CD4-positive, alpha-beta memory T cell (primary cell): ENCODE results near the gene SLC7A14. TPM values are rescaled to one million over a fixed set of nuclear protein-coding genes. Genes with fewer than 3 reads are reported as not detected.

ENCODE experiments used
- CTCF ChIA-PET: fragments of 350-600 bp; sonication (Branson Sonifier 250); formaldehyde crosslinking; loops from one replicate; lab custom pipeline; 2021; ENCODE audit warnings: inconsistent platforms; ENCODE audit not compliant: partially characterized antibody; lab: Charles Lee
- POLR2A ChIA-PET: fragments of 350-600 bp; sonication (Branson Sonifier 250); formaldehyde crosslinking; loops from one replicate; lab custom pipeline; 2021; ENCODE audit not compliant: partially characterized antibody; lab: Charles Lee
- DNase-seq, 5 donors: peaks; one replicate each; pipeline versions ENCODE4 v3.0.0 to v3.0.0-alpha.2; 2020 to 2022; ENCODE audit warnings: mixed read lengths in 1 of 5
- H3K27ac ChIP-seq: one replicate; pipeline ENCODE4 v1.7.0; 2013; ENCODE audit warnings: low read depth, low read length
- H3K27me3 ChIP-seq: 2 replicates; pipeline ENCODE4 v1.7.0; 2013; ENCODE audit warnings: mild to moderate bottlenecking, low read length, moderate library complexity; ENCODE audit not compliant: insufficient read depth
- H3K36me3 ChIP-seq: 2 replicates; pipeline ENCODE4 v1.7.0; 2013; ENCODE audit warnings: mild to moderate bottlenecking, low read length, moderate library complexity; ENCODE audit not compliant: insufficient read depth
- H3K4me1 ChIP-seq: 2 replicates; pipeline ENCODE4 v1.7.0; 2013; ENCODE audit warnings: mild to moderate bottlenecking, low read length, moderate library complexity; ENCODE audit not compliant: insufficient read depth
- H3K4me3 ChIP-seq, 2 donors: one replicate each; pipeline ENCODE4 v1.7.0; 2013; ENCODE audit warnings: low read length in 2 of 2, mild to moderate bottlenecking in 1 of 2
- H3K9me3 ChIP-seq, 2 donors: one replicate each; pipeline ENCODE4 v1.7.0; 2013; ENCODE audit warnings: low read length in 2 of 2, control low read depth in 1 of 2; ENCODE audit not compliant: control insufficient read depth in 1 of 2
- H3K27ac Mint-ChIP-seq, 7 donors: one replicate each; pipeline ENCODE4 v1.8.0; 2020 to 2021; ENCODE audit warnings: mixed read lengths in 7 of 7, mild to moderate bottlenecking in 6 of 7, inconsistent platforms in 3 of 7, moderate library complexity in 3 of 7
- H3K27me3 Mint-ChIP-seq, 2 donors: one replicate each; pipeline ENCODE4 v1.8.0; 2020 to 2021; ENCODE audit warnings: mixed read lengths in 2 of 2
- H3K36me3 Mint-ChIP-seq, 2 donors: one replicate each; pipeline ENCODE4 v1.8.0; 2020 to 2021; ENCODE audit warnings: mixed read lengths in 2 of 2, inconsistent platforms in 1 of 2, mild to moderate bottlenecking in 1 of 2
- H3K4me1 Mint-ChIP-seq, 4 donors: one replicate each; pipeline ENCODE4 v1.8.0; 2020 to 2021; ENCODE audit warnings: mixed read lengths in 4 of 4, mild to moderate bottlenecking in 1 of 4
- H3K4me3 Mint-ChIP-seq, 8 donors: one replicate each; pipeline ENCODE4 v1.8.0; 2020 to 2021; ENCODE audit warnings: mixed read lengths in 8 of 8, mild to moderate bottlenecking in 7 of 8, moderate library complexity in 6 of 8, inconsistent platforms in 3 of 8
- H3K9me3 Mint-ChIP-seq, 8 donors: one replicate each; pipeline ENCODE4 v1.8.0; 2020 to 2021; ENCODE audit warnings: mixed read lengths in 8 of 8, mild to moderate bottlenecking in 5 of 8, inconsistent platforms in 3 of 8, moderate library complexity in 1 of 8
- intact Hi-C: fragments of 100-400 bp; cut with micrococcal nuclease; formaldehyde crosslinking; loops from one replicate; pipeline ENCODE4 v1.15.1; 2023
- polyA plus RNA-seq, 2 donors: library from polyadenylated mRNA; unstranded; fragments of 300-500 nt; fragmentation: Illumina TruSeq; gene quantifications; one replicate each; pipeline ENCODE4 v1.2.3, GENCODE V29; 2021
- total RNA-seq, 2 experiments: library from RNA; stranded (reverse); gene quantifications; one replicate each; pipeline ENCODE4 v1.2.3, GENCODE V29; 2021

SLC7A14 gene
- total and polyA plus RNA-seq, 4 experiments from 2014 or later, result not detected

DNA sequence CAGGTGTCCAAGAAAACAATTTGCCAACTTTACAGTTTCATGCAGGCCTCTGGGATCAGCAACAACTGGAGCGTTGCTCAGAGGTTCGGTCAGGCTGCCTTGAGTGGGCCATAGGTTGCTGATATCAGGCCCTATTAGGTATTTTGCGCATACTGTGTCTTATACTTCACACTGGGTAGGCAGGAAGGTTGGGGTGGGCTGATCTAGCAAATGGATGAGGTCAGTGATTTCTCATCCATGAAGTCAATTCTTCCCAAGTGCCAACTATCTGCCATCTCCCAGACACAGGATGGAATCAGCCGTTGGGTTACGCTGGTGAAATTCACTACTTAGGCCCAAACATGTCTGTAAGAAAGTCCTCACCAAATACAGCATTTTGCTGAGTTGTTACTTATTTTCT, 77.6 kb downstream of the SLC7A14 start:
- no peak for DNase-seq
- peaks cover 8 to 16% of the 10 kb centered on the region in 2 donors for H3K27me3 Mint-ChIP-seq
- intact Hi-C loops, result no loop called here
- Histone ChIP-seq H3K36me3 (no peaks in the 10 kb centered on the region), H3K9me3 (no peaks in the 10 kb centered on the region), H3K4me3 (no peak overlapping the region), H3K27me3 (no peaks in the 10 kb centered on the region), H3K27ac (no peak overlapping the region), H3K4me1 (no peaks in the 10 kb centered on the region)
- H3K4me3 Mint-ChIP-seq, result no peak overlapping the region
- ChIA-PET CTCF (interaction anchor here (1.1 to 1.3 kb wide), 2 partner anchors 9 to 12 kb away, joined by 3 to 7 read pairs; no protein-coding TSS in a partner anchor), POLR2A (no interaction called here)
- H3K27ac Mint-ChIP-seq, result no peak overlapping the region
- H3K4me1 Mint-ChIP-seq, result no peaks in the 10 kb centered on the region
- no peaks in the 10 kb centered on the region for H3K9me3 Mint-ChIP-seq
- no peaks in the 10 kb centered on the region for H3K36me3 Mint-ChIP-seq

- ChIA-PET CTCF (interaction anchor here (1.0 to 1.1 kb wide), 2 partner anchors 10 to 96 kb away, joined by 3 to 7 read pairs; no protein-coding TSS in a partner anchor), POLR2A (no interaction called here)
- Histone ChIP-seq H3K4me1 (no peaks in the 10 kb centered on the region), H3K4me3 (no peak overlapping the region), H3K9me3 (no peaks in the 10 kb centered on the region), H3K36me3 (no peaks in the 10 kb centered on the region), H3K27me3 (no peaks in the 10 kb centered on the region), H3K27ac (no peak overlapping the region)
- no peaks in the 10 kb centered on the region for H3K9me3 Mint-ChIP-seq
- H3K27me3 Mint-ChIP-seq, result peaks cover 8 to 14% of the 10 kb centered on the region in 2 donors
- H3K36me3 Mint-ChIP-seq, result no peaks in the 10 kb centered on the region
- DNase-seq, result no peak
- H3K4me1 Mint-ChIP-seq, result no peaks in the 10 kb centered on the region
- H3K27ac Mint-ChIP-seq, result no peak overlapping the region
- intact Hi-C loops, result no loop called here
- H3K4me3 Mint-ChIP-seq, result no peak overlapping the region
Observed at GRCh38 chr3:170507063-170507462, 78.8 kb downstream of the SLC7A14 start.

- no peak for DNase-seq
- peaks cover 8 to 14% of the 10 kb centered on the region in 2 donors for H3K27me3 Mint-ChIP-seq
- H3K27ac Mint-ChIP-seq, result no peak overlapping the region
- no peaks in the 10 kb centered on the region for H3K9me3 Mint-ChIP-seq
- Histone ChIP-seq H3K36me3 (no peaks in the 10 kb centered on the region), H3K27ac (no peak overlapping the region), H3K27me3 (no peaks in the 10 kb centered on the region), H3K4me1 (no peaks in the 10 kb centered on the region), H3K4me3 (no peak overlapping the region), H3K9me3 (no peaks in the 10 kb centered on the region)
- ChIA-PET POLR2A (no interaction called here), CTCF (no interaction called here)
- H3K4me3 Mint-ChIP-seq, result no peak overlapping the region
- H3K4me1 Mint-ChIP-seq, result no peaks in the 10 kb centered on the region
- H3K36me3 Mint-ChIP-seq, result no peaks in the 10 kb centered on the region
- intact Hi-C loops, result no loop called here
Observed at GRCh38 chr3:170506556-170506955, 79.3 kb downstream of the SLC7A14 start.

DNA sequence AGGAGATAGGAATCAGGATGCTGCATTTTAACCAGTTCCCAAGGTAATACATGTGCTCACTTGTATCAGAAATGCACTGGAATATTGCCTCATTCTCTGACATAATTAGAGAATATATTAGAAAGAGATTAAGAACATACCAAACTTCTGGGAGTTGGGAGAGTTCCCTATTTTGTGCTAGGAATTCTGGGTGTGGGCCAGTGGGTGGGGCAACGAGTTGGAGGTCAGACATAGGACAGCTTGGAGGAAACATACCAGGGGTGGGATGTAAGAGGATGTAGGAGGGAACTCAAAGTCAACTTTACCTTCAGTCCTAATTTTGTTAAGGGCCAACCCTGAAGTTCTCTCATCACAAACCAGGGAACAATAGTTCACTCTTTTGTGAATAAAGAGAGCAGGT, 83.6 kb downstream of the SLC7A14 start:
- H3K27ac ChIP-seq, result no peak overlapping the region
- no peaks in the 10 kb centered on the region for H3K36me3 Mint-ChIP-seq
- H3K27me3 Mint-ChIP-seq, result peaks cover 3 to 9% of the 10 kb centered on the region in 2 donors
- H3K27ac Mint-ChIP-seq, result no peak overlapping the region
- no peaks in the 10 kb centered on the region for H3K27me3 ChIP-seq
- no peaks in the 10 kb centered on the region for H3K9me3 ChIP-seq
- no peaks in the 10 kb centered on the region for H3K9me3 Mint-ChIP-seq
- no peaks in the 10 kb centered on the region for H3K4me1 ChIP-seq
- no peaks in the 10 kb centered on the region for H3K36me3 ChIP-seq
- CTCF ChIA-PET, result no interaction called here
- no peak overlapping the region for H3K4me3 ChIP-seq
- H3K4me3 Mint-ChIP-seq, result no peak overlapping the region
- DNase-seq, result no peak
- POLR2A ChIA-PET, result no interaction called here
- no peaks in the 10 kb centered on the region for H3K4me1 Mint-ChIP-seq
- intact Hi-C loops, result no loop called here

DNA sequence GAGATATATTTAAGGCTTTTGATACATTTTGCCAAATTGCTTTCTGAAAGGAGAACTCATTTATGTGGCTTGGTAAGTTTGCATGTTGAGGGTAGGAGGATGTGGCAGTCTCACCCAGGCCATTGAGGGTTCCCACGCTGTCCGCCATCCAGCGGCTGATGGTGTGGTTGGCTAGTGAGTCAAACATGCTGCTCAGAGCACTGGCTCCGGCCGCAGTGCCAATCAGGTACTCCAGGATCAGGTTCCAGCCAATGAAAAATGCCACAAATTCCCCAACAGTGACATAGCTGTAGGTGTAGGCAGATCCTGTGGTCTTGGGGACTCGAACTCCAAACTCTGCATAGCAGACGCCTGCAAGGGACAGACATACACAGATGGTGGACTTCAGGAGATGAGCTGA, 84.9 kb downstream of the SLC7A14 start:
- Mint-ChIP-seq H3K27me3 (peaks cover 0 to 4% of the 10 kb centered on the region in 2 donors), H3K4me1 (no peaks in the 10 kb centered on the region), H3K4me3 (no peak overlapping the region), H3K36me3 (no peaks in the 10 kb centered on the region), H3K9me3 (no peaks in the 10 kb centered on the region), H3K27ac (no peak overlapping the region)
- intact Hi-C loops, result no loop called here
- no peak for DNase-seq
- H3K36me3 ChIP-seq, result no peaks in the 10 kb centered on the region
- no peak overlapping the region for H3K27ac ChIP-seq
- H3K4me1 ChIP-seq, result no peaks in the 10 kb centered on the region
- H3K27me3 ChIP-seq, result no peaks in the 10 kb centered on the region
- no peaks in the 10 kb centered on the region for H3K9me3 ChIP-seq
- ChIA-PET CTCF (no interaction called here), POLR2A (no interaction called here)
- H3K4me3 ChIP-seq, result no peak overlapping the region

GRCh38 chr3:170500462-170500861, 85.4 kb downstream of the SLC7A14 start:
- Histone ChIP-seq H3K36me3 (no peaks in the 10 kb centered on the region), H3K27me3 (no peaks in the 10 kb centered on the region), H3K4me3 (no peak overlapping the region), H3K4me1 (no peaks in the 10 kb centered on the region), H3K27ac (no peak overlapping the region), H3K9me3 (no peaks in the 10 kb centered on the region)
- Mint-ChIP-seq H3K27me3 (peaks cover 0 to 4% of the 10 kb centered on the region in 2 donors), H3K27ac (no peak overlapping the region), H3K4me3 (no peak overlapping the region), H3K4me1 (no peaks in the 10 kb centered on the region), H3K9me3 (no peaks in the 10 kb centered on the region), H3K36me3 (no peaks in the 10 kb centered on the region)
- intact Hi-C loops, result no loop called here
- DNase-seq, result no peak
- CTCF ChIA-PET, result no interaction called here
- POLR2A ChIA-PET, result no interaction called here

GRCh38 chr3:170499562-170500156, 86.2 kb downstream of the SLC7A14 start:
- no peaks in the 10 kb centered on the region for H3K4me1 Mint-ChIP-seq
- ChIA-PET POLR2A (no interaction called here), CTCF (interaction anchor here (0.9 kb wide), 1 partner anchor 9 kb away, joined by 3 read pairs; no protein-coding TSS in a partner anchor)
- peak in 1 of 5 donors; percentile 37 for DNase-seq
- H3K36me3 Mint-ChIP-seq, result no peaks in the 10 kb centered on the region
- H3K9me3 Mint-ChIP-seq, result no peaks in the 10 kb centered on the region
- H3K27ac Mint-ChIP-seq, result no peak overlapping the region
- no peak overlapping the region for H3K4me3 Mint-ChIP-seq
- Histone ChIP-seq H3K9me3 (no peaks in the 10 kb centered on the region), H3K27ac (no peak overlapping the region), H3K4me1 (no peaks in the 10 kb centered on the region), H3K36me3 (no peaks in the 10 kb centered on the region), H3K4me3 (no peak overlapping the region), H3K27me3 (no peaks in the 10 kb centered on the region)
- H3K27me3 Mint-ChIP-seq, result peaks cover 0 to 4% of the 10 kb centered on the region in 2 donors
- intact Hi-C loops, result no loop called here
